22Rv1 (cell line): ENCODE measurements around the gene CPD.

Source experiments
- CTCF ChIP-seq: fragments of 450-650 bp; IDR thresholded peaks from 2 replicates; pipeline ENCODE4 v1.5.1; 2017; ENCODE audit warnings: mild to moderate bottlenecking
- ZFX ChIP-seq: fragments of 450-650 bp; IDR thresholded peaks from 2 replicates; pipeline ENCODE4 v1.6.1; 2017; ENCODE audit warnings: antibody characterized with exemption, borderline replicate concordance

- TF ChIP-seq CTCF = no peak
- no peak for TF ChIP-seq ZFX
These were observed 24.0 kb upstream of the CPD start for GRCh38 chr17:30354701-30355100.
